Measurements from ENCODE around the gene RNF41. TPM values are rescaled to one million over a fixed set of nuclear protein-coding genes. Genes with fewer than 3 reads are reported as not detected.
"Not testable (repeated sequence)": the region's sequence is repeated elsewhere in the genome, so short reads cannot be mapped to it uniquely, and the experiment has no call there.

RNF41 gene
- polyA plus RNA-seq, 2 donors: 7.9 to 17.5 TPM

DNA sequence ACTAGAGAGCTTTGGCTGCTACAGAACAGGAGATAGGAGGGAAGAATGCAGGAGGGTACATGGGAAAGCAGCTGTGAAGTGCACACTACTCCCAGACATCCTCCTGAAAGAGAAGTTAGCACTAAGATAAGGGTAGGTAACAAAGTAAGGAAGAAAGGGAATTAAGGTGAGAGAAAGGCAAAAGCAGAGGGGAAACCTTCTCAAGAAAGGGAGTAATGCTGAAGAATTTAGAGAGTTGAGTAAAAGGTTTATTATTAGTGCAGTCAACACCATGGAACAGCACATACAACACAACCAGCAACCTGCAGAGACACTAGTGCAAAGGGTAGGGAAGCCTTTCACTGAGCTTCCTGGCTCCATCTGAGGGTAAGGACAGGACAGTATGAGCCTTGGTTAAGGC, 17.4 kb downstream of the RNF41 start:
- Histone ChIP-seq H3K4me3 (ENCODE audit: low read depth in 1 of 2, low read length in 2 of 2) (no peak overlapping the region), H3K4me1 (ENCODE audit: control insufficient read depth in 2 of 2, insufficient read depth in 2 of 2, low read length in 1 of 2) (no peaks in the 10 kb centered on the region), H3K9me3 (ENCODE audit: control insufficient read depth in 2 of 2, insufficient read depth in 1 of 2, low read depth in 1 of 2, low read length in 1 of 2) (no peaks in the 10 kb centered on the region), H3K36me3 (ENCODE audit: control insufficient read depth in 2 of 2, insufficient read depth in 2 of 2, low read length in 1 of 2) (peaks cover 10 to 20% of the 10 kb centered on the region in 2 donors), H3K27ac (ENCODE audit: low read depth in 2 of 2, low read length in 1 of 2) (no peak overlapping the region), H3K27me3 (ENCODE audit: control insufficient read depth in 1 of 2, insufficient read depth in 2 of 2, low read length in 2 of 2) (no peaks in the 10 kb centered on the region)

DNA sequence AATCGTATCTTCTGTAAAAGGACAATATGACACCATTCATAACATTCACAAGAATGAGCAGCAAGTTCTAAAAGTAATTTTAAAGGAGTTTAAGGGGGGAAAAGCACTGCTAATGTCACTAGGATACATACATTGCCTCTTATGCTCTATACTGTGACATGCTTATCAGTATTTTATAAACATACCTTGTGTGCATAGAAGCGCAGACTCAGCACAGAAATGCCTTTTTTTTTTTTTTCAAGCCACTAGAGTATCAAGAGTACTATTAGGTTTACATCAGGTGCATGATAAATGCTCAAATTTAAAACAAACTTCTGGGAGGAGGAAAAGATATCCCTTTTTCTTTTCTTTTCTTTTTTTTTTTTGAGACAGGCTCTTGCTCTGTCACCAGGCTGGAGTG, 18.9 kb downstream of the RNF41 start:
- Histone ChIP-seq H3K36me3 (ENCODE audit: control insufficient read depth in 2 of 2, insufficient read depth in 2 of 2, low read length in 1 of 2) (peaks cover 10 to 17% of the 10 kb centered on the region in 2 donors), H3K27me3 (ENCODE audit: control insufficient read depth in 1 of 2, insufficient read depth in 2 of 2, low read length in 2 of 2) (no peaks in the 10 kb centered on the region), H3K4me1 (ENCODE audit: control insufficient read depth in 2 of 2, insufficient read depth in 2 of 2, low read length in 1 of 2) (no peaks in the 10 kb centered on the region), H3K4me3 (ENCODE audit: low read depth in 1 of 2, low read length in 2 of 2) (no peak overlapping the region), H3K9me3 (ENCODE audit: control insufficient read depth in 2 of 2, insufficient read depth in 1 of 2, low read depth in 1 of 2, low read length in 1 of 2) (no peaks in the 10 kb centered on the region), H3K27ac (ENCODE audit: low read depth in 2 of 2, low read length in 1 of 2) (no peak overlapping the region)
- WGBS, 2 donors: 62 to 66% methylated on average over 2 of the region's 2 CpGs

DNA sequence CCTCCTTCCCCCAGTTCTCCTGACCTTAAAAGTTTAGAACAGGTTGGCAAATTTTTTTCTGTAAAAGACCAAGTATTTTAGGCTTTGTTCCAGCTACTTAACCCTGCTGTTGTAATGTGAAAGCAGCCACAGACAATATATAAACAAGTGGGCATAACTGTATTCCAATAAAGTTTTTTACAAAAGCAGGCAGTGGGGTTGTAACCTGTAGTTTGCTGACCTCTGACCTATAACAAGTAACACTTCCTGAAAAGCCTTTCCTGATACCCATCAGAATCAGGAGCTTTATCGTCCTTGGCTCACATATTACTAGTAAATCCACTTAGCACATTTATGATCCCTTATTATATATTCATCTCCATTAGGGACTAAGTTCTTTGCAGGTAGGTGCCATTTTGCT, 19.4 kb downstream of the RNF41 start:
- Histone ChIP-seq H3K9me3 (ENCODE audit: control insufficient read depth in 2 of 2, insufficient read depth in 1 of 2, low read depth in 1 of 2, low read length in 1 of 2) (no peaks in the 10 kb centered on the region), H3K4me1 (ENCODE audit: control insufficient read depth in 2 of 2, insufficient read depth in 2 of 2, low read length in 1 of 2) (no peaks in the 10 kb centered on the region), H3K4me3 (ENCODE audit: low read depth in 1 of 2, low read length in 2 of 2) (no peak overlapping the region), H3K27me3 (ENCODE audit: control insufficient read depth in 1 of 2, insufficient read depth in 2 of 2, low read length in 2 of 2) (no peaks in the 10 kb centered on the region), H3K27ac (ENCODE audit: low read depth in 2 of 2, low read length in 1 of 2) (no peak overlapping the region), H3K36me3 (ENCODE audit: control insufficient read depth in 2 of 2, insufficient read depth in 2 of 2, low read length in 1 of 2) (peaks cover 6 to 13% of the 10 kb centered on the region in 2 donors)
- 50 to 52% methylated on average over 1 of the region's 1 CpG for WGBS, 2 donors

- Histone ChIP-seq H3K4me1 (ENCODE audit: control insufficient read depth in 2 of 2, insufficient read depth in 2 of 2, low read length in 1 of 2) (no peaks in the 10 kb centered on the region), H3K9me3 (ENCODE audit: control insufficient read depth in 2 of 2, insufficient read depth in 1 of 2, low read depth in 1 of 2, low read length in 1 of 2) (no peaks in the 10 kb centered on the region), H3K27me3 (ENCODE audit: control insufficient read depth in 1 of 2, insufficient read depth in 2 of 2, low read length in 2 of 2) (no peaks in the 10 kb centered on the region), H3K4me3 (ENCODE audit: low read depth in 1 of 2, low read length in 2 of 2) (no peak overlapping the region), H3K36me3 (ENCODE audit: control insufficient read depth in 2 of 2, insufficient read depth in 2 of 2, low read length in 1 of 2) (no peaks in the 10 kb centered on the region), H3K27ac (ENCODE audit: low read depth in 2 of 2, low read length in 1 of 2) (no peak overlapping the region)
- WGBS, 2 donors: 73 to 93% methylated on average over 1 of the region's 1 CpG
Observed at GRCh38 chr12:56198836-56199235, 22.9 kb downstream of the RNF41 start.

- H3K27me3 ChIP-seq (ENCODE audit: control insufficient read depth in 1 of 2, insufficient read depth in 2 of 2, low read length in 2 of 2): no peaks in the 10 kb centered on the region
- H3K36me3 ChIP-seq (ENCODE audit: control insufficient read depth in 2 of 2, insufficient read depth in 2 of 2, low read length in 1 of 2): no peaks in the 10 kb centered on the region
- no peaks in the 10 kb centered on the region for H3K4me1 ChIP-seq (ENCODE audit: control insufficient read depth in 2 of 2, insufficient read depth in 2 of 2, low read length in 1 of 2)
- 82 to 92% methylated on average over 9 of the region's 9 CpGs for WGBS, 2 donors
- no peak overlapping the region for H3K27ac ChIP-seq (ENCODE audit: low read depth in 2 of 2, low read length in 1 of 2)
- no peak overlapping the region for H3K4me3 ChIP-seq (ENCODE audit: low read depth in 1 of 2, low read length in 2 of 2)
- H3K9me3 ChIP-seq (ENCODE audit: control insufficient read depth in 2 of 2, insufficient read depth in 1 of 2, low read depth in 1 of 2, low read length in 1 of 2): no peaks in the 10 kb centered on the region
Observed at GRCh38 chr12:56197921-56198635, 23.6 kb downstream of the RNF41 start.

- not testable (repeated sequence) for H3K9me3 ChIP-seq (ENCODE audit: control insufficient read depth in 2 of 2, insufficient read depth in 1 of 2, low read depth in 1 of 2, low read length in 1 of 2); H3K4me3 ChIP-seq (ENCODE audit: low read depth in 1 of 2, low read length in 2 of 2); H3K27me3 ChIP-seq (ENCODE audit: control insufficient read depth in 1 of 2, insufficient read depth in 2 of 2, low read length in 2 of 2); H3K27ac ChIP-seq (ENCODE audit: low read depth in 2 of 2, low read length in 1 of 2); H3K4me1 ChIP-seq (ENCODE audit: control insufficient read depth in 2 of 2, insufficient read depth in 2 of 2, low read length in 1 of 2); H3K36me3 ChIP-seq (ENCODE audit: control insufficient read depth in 2 of 2, insufficient read depth in 2 of 2, low read length in 1 of 2)
- 78 to 83% methylated on average over 11 of the region's 11 CpGs for WGBS, 2 donors
Observed at GRCh38 chr12:56196818-56197550, 24.7 kb downstream of the RNF41 start.

- Histone ChIP-seq H3K4me3 (ENCODE audit: low read depth in 1 of 2, low read length in 2 of 2) (no peak overlapping the region), H3K9me3 (ENCODE audit: control insufficient read depth in 2 of 2, insufficient read depth in 1 of 2, low read depth in 1 of 2, low read length in 1 of 2) (no peaks in the 10 kb centered on the region), H3K27me3 (ENCODE audit: control insufficient read depth in 1 of 2, insufficient read depth in 2 of 2, low read length in 2 of 2) (no peaks in the 10 kb centered on the region), H3K27ac (ENCODE audit: low read depth in 2 of 2, low read length in 1 of 2) (no peak overlapping the region), H3K4me1 (ENCODE audit: control insufficient read depth in 2 of 2, insufficient read depth in 2 of 2, low read length in 1 of 2) (peaks cover 0 to under 1% of the 10 kb centered on the region in 2 donors), H3K36me3 (ENCODE audit: control insufficient read depth in 2 of 2, insufficient read depth in 2 of 2, low read length in 1 of 2) (no peaks in the 10 kb centered on the region)
- WGBS, 2 donors: 50% methylated on average over 1 of the region's 1 CpG
Observed at GRCh38 chr12:56193025-56193578, 28.6 kb downstream of the RNF41 start.

DNA sequence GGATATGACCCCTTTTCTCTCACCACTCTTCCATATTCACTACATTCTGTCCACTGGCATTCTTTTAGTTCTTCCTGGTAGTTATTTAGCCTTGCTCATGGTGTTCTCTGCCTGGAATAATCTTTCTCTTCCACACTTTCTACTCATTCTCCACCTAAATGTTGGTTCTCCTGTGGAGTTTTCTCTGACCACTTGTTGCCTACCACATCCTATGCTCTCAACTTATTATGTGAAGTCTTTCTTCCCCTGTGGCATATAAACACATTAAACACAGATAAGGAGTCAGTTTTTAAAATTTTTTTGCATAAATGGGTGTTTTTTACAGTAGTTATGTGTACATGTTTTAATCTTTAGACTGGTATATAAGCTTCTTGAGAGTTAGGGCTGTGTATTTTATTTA, 29.1 kb downstream of the RNF41 start:
- no peak overlapping the region for H3K4me3 ChIP-seq (ENCODE audit: low read depth in 1 of 2, low read length in 2 of 2)
- no peaks in the 10 kb centered on the region for H3K36me3 ChIP-seq (ENCODE audit: control insufficient read depth in 2 of 2, insufficient read depth in 2 of 2, low read length in 1 of 2)
- H3K27me3 ChIP-seq (ENCODE audit: control insufficient read depth in 1 of 2, insufficient read depth in 2 of 2, low read length in 2 of 2): no peaks in the 10 kb centered on the region
- H3K27ac ChIP-seq (ENCODE audit: low read depth in 2 of 2, low read length in 1 of 2): no peak overlapping the region
- H3K9me3 ChIP-seq (ENCODE audit: control insufficient read depth in 2 of 2, insufficient read depth in 1 of 2, low read depth in 1 of 2, low read length in 1 of 2): no peaks in the 10 kb centered on the region
- H3K4me1 ChIP-seq (ENCODE audit: control insufficient read depth in 2 of 2, insufficient read depth in 2 of 2, low read length in 1 of 2): peaks cover 0 to 2% of the 10 kb centered on the region in 2 donors

DNA sequence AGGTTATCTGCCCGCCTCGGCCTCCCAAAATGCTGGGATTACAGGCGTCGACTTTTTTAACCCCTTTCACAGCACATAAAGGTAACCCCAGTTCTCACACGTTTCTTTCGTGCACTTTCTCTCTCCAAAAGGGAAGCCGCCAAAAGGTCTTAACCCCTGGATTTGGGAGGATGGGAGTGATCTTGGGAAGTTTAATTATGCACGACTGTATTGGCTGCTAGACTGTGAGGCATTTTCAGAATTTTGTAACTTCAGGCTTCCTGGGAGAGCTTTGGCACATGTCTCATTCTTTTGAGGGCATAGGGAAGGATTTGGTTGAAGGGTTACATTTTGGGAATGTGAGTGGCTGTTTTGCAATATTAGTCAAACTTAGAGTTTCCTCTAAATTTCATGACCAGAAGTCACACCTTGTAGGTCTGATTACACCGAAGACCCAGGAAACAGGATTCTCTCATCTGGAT, 31.0 kb downstream of the RNF41 start:
- peaks cover 0 to 2% of the 10 kb centered on the region in 2 donors for H3K36me3 ChIP-seq (ENCODE audit: control insufficient read depth in 2 of 2, insufficient read depth in 2 of 2, low read length in 1 of 2)
- peaks cover 0 to 2% of the 10 kb centered on the region in 2 donors for H3K4me1 ChIP-seq (ENCODE audit: control insufficient read depth in 2 of 2, insufficient read depth in 2 of 2, low read length in 1 of 2)
- peak overlapping the region in 1 of 2 donors; percentile 83 for H3K4me3 ChIP-seq (ENCODE audit: low read depth in 1 of 2, low read length in 2 of 2)
- H3K9me3 ChIP-seq (ENCODE audit: control insufficient read depth in 2 of 2, insufficient read depth in 1 of 2, low read depth in 1 of 2, low read length in 1 of 2): no peaks in the 10 kb centered on the region
- peak overlapping the region; percentile 2 to 99 for H3K27ac ChIP-seq (ENCODE audit: low read depth in 2 of 2, low read length in 1 of 2)
- H3K27me3 ChIP-seq (ENCODE audit: control insufficient read depth in 1 of 2, insufficient read depth in 2 of 2, low read length in 2 of 2): no peaks in the 10 kb centered on the region
- WGBS, 2 donors: 21 to 25% methylated on average over 9 of the region's 9 CpGs

All from esophagus (tissue), 2 donors.